ENCODE results near the gene DEFB132. TPM values are rescaled to one million over a fixed set of nuclear protein-coding genes. Genes with fewer than 3 reads are reported as not detected.

Gene DEFB132
- total and polyA plus RNA-seq, 9 of the 15 experiments (the other 6 are each of a cell fraction or from before 2014, with no cell fraction given): not detected

GRCh38 chr20:290084-290831, 32.7 kb downstream of the DEFB132 start, which contains the start of gene C20orf96 (continued):
- TF ChIP-seq TRIM25 (IDR thresholded peaks at IDR 0.05; ENCODE audit: borderline replicate concordance) (no peak), ZNF232 (CRISPR knock-in tag; IDR thresholded peaks at IDR 0.05) (no peak), NCOA6 (IDR thresholded peaks at IDR 0.05) (no peak), RCOR1 (IDR thresholded peaks at IDR 0.05; ENCODE audit: borderline replicate concordance in 1 of 2, low read depth in 2 of 2, low read length in 2 of 2) (no peak), ZNF592 (IDR thresholded peaks at IDR 0.05) (no peak), SOX6 (IDR thresholded peaks at IDR 0.05) (no peak), OTX1 (CRISPR knock-in tag; IDR thresholded peaks at IDR 0.05) (no peak), MTA2 (IDR thresholded peaks at IDR 0.05; ENCODE audit: low read depth) (no peak), KLF1 (tag; IDR thresholded peaks at IDR 0.05) (no peak), DDX20 (tag; IDR thresholded peaks at IDR 0.05; ENCODE audit: low read depth) (no peak), CEBPG (CRISPR knock-in tag; IDR thresholded peaks at IDR 0.05) (no peak), CEBPG (tag; conservative IDR thresholded peaks at IDR 0.05 in 1 of 2, IDR thresholded peaks at IDR 0.05 in 1 of 2) (no peak), FOS (IDR thresholded peaks at IDR 0.05; ENCODE audit: extremely low read depth, insufficient read length) (no peak), CLOCK (CRISPR knock-in tag; IDR thresholded peaks at IDR 0.05; ENCODE audit: borderline replicate concordance) (no peak), MECOM (CRISPR knock-in tag; IDR thresholded peaks at IDR 0.05) (no peak), ZNF354B (CRISPR knock-in tag; IDR thresholded peaks at IDR 0.05) (no peak), ZFP91 (CRISPR knock-in tag; IDR thresholded peaks at IDR 0.05) (no peak)
